Activated CD8-positive, alpha-beta memory T cell treated with anti-CD3 and anti-CD28 coated beads for 1 hour (primary cell): ENCODE results near the gene ARHGAP23.

Source experiments
- DNase-seq, 2 donors: peaks; one replicate each; pipeline ENCODE4 v3.0.0-alpha.2; 2020; ENCODE audit warnings: low read depth in 1 of 2; ENCODE audit errors: extremely low read depth in 1 of 2

ARHGAP23 gene

GRCh38 chr17:38544839-38545209 lies 116.6 kb downstream of the ARHGAP23 start:
- no peak for DNase-seq

DNA sequence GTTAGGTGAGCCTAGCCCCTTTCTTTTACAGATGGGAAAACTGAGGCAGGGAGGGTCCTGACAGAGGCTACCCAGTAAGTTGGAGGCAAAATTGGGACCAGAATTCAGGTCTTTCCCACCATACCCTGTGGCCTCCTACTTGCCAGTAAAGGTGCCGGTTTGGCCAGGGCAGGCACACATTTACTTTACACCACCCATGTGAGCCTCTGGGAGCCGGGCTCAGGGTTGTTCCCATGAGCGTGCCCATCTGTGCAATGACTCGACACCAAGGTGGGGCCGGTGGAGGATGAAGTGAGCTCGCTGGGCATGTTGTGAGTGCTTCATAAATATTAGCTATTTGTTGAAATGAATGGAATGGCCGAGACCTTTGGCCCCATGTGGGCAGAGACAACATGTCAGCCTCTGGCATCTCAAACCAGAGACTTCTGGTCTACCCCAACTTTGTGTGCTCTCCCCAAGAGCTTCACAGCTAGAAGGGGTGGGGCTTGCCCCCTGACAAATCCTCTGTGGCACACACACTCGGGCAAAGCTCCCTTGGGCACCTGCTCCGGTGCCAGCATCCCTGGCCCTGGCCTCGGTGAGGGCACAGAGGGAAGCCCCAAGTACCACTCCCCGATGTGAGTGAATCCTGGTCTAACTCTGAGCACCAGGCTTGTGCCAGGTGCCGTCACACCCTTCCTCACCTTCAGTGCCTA lies 117.4 kb downstream of the ARHGAP23 start:
- DNase-seq: no peak

- DNase-seq: no peak
These were observed 118.1 kb downstream of the ARHGAP23 start for GRCh38 chr17:38546396-38546795.

DNA sequence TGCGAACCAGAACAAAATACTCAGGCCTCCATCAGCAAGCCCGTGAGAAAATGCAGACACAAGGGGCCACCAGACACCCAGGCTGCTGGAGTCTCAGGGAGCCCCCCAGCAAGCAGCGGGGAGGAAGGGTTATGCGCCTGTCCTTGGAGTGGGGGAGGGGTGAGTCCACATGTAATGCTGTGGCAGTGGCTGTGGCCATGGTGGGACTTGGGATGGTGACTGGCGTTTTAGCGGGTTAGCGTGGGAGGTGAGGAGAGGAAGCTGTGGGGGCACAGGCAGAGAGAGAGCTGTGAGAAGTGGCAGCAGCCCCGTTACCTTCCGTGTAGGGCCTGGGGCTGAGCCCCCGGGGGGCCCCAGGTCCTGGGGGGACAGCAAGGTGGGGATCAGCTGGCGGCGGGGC lies 119.2 kb downstream of the ARHGAP23 start:
- no peak for DNase-seq

DNA sequence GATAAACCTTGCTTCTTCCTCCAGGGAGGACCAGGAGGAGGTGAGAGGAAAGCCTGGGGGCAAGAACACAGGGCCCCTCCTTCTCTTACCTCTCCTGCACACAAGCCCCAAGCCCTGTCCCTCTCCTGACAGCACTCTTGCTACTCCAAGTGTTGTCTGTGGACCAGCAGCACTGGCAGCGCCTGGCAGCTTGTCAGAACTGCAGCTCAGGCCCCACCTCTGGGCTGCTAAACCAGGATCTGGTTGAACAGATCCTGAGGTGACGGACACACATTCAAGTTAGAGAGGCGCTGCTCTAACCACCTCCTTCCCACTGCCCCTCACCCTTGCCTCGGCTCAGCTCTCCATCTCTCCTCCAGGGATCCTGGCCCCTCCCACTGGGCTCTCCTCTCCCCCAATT lies 121.0 kb downstream of the ARHGAP23 start:
- DNase-seq: no peak

GRCh38 chr17:38550661-38551060 lies 122.4 kb downstream of the ARHGAP23 start:
- no peak for DNase-seq

DNA sequence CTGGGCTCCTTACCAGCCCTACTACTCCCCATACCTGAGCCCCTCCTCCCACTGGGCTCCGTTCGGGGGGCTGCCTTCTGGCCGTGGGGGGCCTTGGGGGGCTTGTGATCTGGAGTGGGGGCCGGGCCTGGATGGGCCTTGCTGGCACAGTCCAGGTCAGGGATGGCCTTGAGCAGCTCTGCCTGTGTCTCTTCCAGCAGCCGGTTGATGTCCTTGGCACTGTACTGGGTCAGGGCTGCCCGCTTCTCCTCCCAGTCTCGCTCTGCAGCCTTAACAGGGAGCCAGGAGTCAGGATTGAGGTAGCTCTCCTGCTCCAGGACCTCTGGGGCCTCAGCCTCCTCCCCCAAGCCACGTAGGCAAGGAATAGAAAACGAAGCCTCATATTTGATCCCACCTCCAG lies 122.9 kb downstream of the ARHGAP23 start:
- DNase-seq: no peak

GRCh38 chr17:38552343-38552742 lies 124.1 kb downstream of the ARHGAP23 start:
- no peak for DNase-seq

DNA sequence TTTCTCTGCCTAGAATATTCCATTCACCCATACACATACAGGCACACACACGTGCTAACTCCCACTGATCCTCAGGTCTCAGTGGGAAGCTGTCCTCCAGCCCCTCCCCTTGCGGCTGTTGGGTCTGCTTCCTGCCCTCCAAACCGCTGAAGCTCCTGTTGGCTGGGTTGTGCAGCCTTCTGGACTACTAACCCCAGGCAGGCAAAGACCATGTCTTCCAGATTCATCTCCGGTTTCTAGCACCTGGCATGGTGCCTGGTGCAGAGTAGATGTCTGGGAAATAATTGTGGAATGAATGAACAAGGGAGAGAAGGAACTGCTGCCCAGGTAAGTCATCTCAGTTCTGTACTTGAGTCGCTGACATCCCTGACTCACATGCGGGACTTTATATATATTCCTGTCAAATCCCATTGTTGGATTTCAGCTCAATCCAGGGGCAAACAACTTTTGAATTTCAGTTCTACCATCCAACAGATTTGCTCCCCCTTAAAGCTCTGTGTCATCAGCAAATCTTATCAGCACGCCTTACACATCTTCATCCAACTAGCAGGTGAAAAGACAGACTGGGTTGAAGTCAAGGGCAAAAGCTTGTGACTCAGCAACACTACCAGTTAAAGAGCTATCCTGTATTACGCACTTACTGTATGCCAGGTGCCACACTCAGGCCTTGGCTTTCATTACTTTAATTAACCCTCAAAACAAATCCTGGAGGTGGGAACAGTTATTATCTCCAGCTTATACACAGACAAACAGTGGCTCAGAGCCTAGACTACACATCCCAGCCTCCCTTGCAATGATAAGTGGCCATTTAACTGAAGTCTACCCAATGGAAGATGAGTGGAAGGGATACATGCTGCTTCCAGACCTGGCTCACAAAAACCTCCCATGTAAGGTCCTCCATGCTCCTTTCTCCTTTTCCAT lies 126.4 kb downstream of the ARHGAP23 start:
- DNase-seq: no peak

- DNase-seq: no peak
These were observed 128.0 kb downstream of the ARHGAP23 start for GRCh38 chr17:38556239-38556638.

- DNase-seq: no peak
These were observed 129.1 kb downstream of the ARHGAP23 start for GRCh38 chr17:38557396-38557795.

GRCh38 chr17:38557836-38558727 lies 129.8 kb downstream of the ARHGAP23 start:
- DNase-seq: peak; percentile 58 to 84

GRCh38 chr17:38558728-38559050 lies 130.4 kb downstream of the ARHGAP23 start:
- DNase-seq: no peak

DNA sequence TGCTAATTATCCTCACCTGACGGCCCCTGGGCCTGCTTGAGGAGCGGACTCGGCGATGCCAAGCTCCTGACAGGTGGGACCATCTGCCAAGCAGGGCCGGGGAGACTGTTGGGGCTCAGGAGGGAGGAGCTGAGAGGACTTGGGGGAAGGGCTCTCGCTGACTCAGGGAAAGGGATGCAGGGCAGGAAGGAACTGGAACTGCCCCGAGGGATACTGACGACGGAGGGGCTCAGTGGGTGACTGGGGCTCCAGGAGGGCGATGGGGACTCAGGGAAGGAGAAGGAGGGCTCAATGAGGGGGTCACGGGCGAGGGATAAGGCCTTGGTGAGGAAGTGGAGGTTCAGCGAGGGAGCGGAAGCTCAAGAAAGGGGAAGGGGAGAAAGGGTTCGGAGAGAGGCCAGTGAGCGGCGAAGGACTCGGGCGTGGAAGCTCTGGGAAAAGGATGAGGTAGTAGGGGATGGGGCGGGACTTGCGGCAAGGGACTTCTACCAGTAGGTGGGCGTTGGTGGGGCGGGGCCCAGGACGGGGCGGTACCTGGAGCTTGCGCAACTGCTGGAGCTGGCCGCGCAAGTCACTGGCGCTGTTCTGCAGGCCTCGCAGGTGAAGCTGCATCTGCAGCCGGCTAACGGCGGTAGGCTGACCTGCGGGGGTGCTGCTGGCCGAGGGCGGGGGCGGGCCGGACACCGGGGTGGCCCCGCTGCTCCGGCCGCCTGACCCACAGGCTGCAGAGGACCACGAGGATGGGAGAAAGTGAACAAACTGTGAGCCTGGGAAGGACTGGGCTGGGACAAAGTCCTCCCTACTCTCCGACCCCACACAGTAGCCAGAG lies 131.0 kb downstream of the ARHGAP23 start:
- peak; percentile 71 to 83 for DNase-seq

- no peak for DNase-seq
These were observed 131.6 kb downstream of the ARHGAP23 start for GRCh38 chr17:38559880-38560230.

DNA sequence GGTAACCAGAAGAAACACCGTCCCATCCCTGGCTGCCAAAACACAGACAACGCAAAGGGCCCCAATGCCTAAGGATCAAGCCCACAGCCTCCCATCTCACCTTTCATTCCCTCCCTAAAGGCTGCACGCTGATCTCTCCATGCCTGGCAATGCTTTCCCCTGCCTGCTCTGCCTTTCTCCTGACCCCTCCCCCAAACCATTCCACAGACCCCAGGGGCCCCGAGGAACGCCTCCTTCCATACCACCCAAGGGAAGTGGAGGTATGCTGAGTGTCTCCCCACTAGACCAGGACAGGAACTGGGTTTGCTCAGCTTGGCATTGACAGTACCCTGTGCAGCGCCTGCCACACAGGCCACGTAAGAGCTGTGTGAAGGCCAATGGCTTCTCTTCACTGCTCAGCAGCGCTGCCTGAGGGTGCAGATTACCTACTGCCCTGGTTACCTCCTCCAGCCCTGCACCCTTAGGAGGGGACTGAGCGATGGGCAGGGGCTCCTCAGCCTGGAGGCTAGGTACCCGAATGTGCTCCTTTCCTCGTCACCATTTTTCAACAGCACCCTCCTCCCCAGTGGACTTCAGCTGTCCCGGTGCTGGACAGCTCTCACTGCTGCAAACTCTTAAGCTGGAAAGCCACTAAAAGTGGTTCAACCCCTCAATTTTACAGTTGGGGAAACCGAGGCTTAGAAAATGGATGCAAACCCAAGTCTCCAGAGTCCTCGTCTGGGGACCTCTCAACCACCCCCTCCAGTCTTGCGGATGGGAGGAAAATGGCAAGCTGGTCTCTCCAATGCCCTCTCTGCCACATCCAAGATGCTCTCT lies 132.4 kb downstream of the ARHGAP23 start:
- DNase-seq: no peak

DNA sequence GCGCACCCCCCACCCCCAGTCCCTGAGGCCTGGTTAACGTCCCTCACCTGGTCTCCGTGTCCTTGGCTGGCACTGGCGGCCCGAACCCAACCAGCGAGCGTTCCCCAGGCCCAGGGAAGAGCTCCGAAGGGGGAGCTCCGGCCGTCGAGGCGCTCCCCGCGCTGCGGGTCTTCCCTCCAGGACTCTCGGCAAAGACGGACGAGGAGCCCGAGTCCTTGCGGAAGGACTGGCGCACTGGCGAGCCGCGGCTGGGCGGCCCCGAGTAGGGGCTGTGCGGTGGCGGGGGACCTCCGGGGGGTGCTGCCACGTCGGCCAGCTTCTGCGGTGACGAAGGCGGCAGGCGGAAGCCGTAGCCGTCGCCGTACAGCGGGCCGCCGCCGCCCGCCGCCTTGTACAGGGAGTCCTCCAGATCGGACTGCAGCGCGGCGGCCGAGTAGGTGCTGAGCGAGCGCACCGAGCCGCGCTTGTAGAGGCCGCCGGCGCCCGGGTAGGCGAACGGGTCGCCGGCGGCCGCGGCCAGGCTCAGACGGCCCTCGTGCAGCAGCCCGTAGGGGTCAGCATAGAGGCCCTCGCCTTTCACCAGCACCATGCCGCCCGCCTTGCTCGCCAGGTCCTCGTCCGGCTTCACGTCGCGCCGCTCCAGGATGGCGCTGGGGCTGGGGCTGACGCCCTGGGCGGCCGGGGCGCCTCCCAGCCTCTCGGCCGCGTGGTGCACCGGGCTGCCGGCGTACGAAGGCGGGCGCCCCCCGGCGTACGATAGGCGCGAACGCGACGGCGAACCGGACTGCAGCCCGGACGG lies 133.4 kb downstream of the ARHGAP23 start:
- DNase-seq: no peak
